ENCODE data around the gene CAMLG. TPM values are rescaled to one million over a fixed set of nuclear protein-coding genes. Genes with fewer than 3 reads are reported as not detected.

The CAMLG gene
- polyA plus RNA-seq, 6 donors from 2014 or later, result 35.1 to 39.1 (median 37.2) TPM

GRCh38 chr5:134792286-134792685, 53.9 kb downstream of the CAMLG start:
- H3K9me3 Mint-ChIP-seq, result no peaks in the 10 kb centered on the region
- DNase-seq, result no peak
- peaks cover 0 to 25% of the 10 kb centered on the region in 2 donors for H3K36me3 Mint-ChIP-seq
- H3K27me3 Mint-ChIP-seq, result no peaks in the 10 kb centered on the region
- H3K27ac Mint-ChIP-seq, result peak overlapping the region in 1 of 6 donors; percentile 53
- no peaks in the 10 kb centered on the region for H3K4me1 Mint-ChIP-seq
- H3K4me3 Mint-ChIP-seq, result no peak overlapping the region
- ATAC-seq (ENCODE audit: low read depth in 2 of 2), result no peak

- Mint-ChIP-seq H3K27ac (peak overlapping the region in 2 of 6 donors; percentile 3 to 61), H3K9me3 (no peaks in the 10 kb centered on the region), H3K4me3 (no peak overlapping the region), H3K36me3 (peaks cover 0 to 28% of the 10 kb centered on the region in 2 donors), H3K4me1 (no peaks in the 10 kb centered on the region), H3K27me3 (no peaks in the 10 kb centered on the region)
- ATAC-seq (ENCODE audit: low read depth in 2 of 2), result no peak
- DNase-seq, result no peak
These were observed 54.8 kb downstream of the CAMLG start for GRCh38 chr5:134793111-134793510.

- H3K27ac Mint-ChIP-seq, result peak overlapping the region in 2 of 6 donors; percentile 48 to 56
- DNase-seq (no peak), ATAC-seq (ENCODE audit: low read depth in 2 of 2) (no peak)
- no peaks in the 10 kb centered on the region for H3K9me3 Mint-ChIP-seq
- no peaks in the 10 kb centered on the region for H3K4me1 Mint-ChIP-seq
- H3K4me3 Mint-ChIP-seq, result no peak overlapping the region
- H3K27me3 Mint-ChIP-seq, result no peaks in the 10 kb centered on the region
- H3K36me3 Mint-ChIP-seq, result peaks cover 0 to 35% of the 10 kb centered on the region in 2 donors
These were observed 55.7 kb downstream of the CAMLG start for GRCh38 chr5:134794082-134794481.

GRCh38 chr5:134794819-134795218, 56.5 kb downstream of the CAMLG start:
- H3K4me1 Mint-ChIP-seq, result no peaks in the 10 kb centered on the region
- H3K36me3 Mint-ChIP-seq, result peaks cover 0 to 36% of the 10 kb centered on the region in 2 donors

GRCh38 chr5:134798468-134798867, 60.1 kb downstream of the CAMLG start:
- DNase-seq (no peak), ATAC-seq (ENCODE audit: low read depth in 2 of 2) (no peak)
- no peaks in the 10 kb centered on the region for H3K9me3 Mint-ChIP-seq
- H3K27me3 Mint-ChIP-seq, result no peaks in the 10 kb centered on the region
- H3K36me3 Mint-ChIP-seq, result peaks cover 3 to 35% of the 10 kb centered on the region in 2 donors
- H3K4me3 Mint-ChIP-seq, result no peak overlapping the region
- no peaks in the 10 kb centered on the region for H3K4me1 Mint-ChIP-seq
- no peak overlapping the region for H3K27ac Mint-ChIP-seq

More at GRCh38 chr5:134794819-134795218, 56.5 kb downstream of the CAMLG start:
- no peak overlapping the region for H3K4me3 Mint-ChIP-seq
- no peaks in the 10 kb centered on the region for H3K9me3 Mint-ChIP-seq
- no peaks in the 10 kb centered on the region for H3K27me3 Mint-ChIP-seq
- DNase-seq (no peak), ATAC-seq (ENCODE audit: low read depth in 2 of 2) (no peak)
- H3K27ac Mint-ChIP-seq, result no peak overlapping the region

Other genes starting within 250 kb of the CAMLG start
- gene JADE2, start 212.9 kb upstream of the CAMLG start, polyA plus RNA-seq (ENCODE audit: low read depth in 6 of 6), result 10 to 100 TPM in 5 of 6 donors, 1 to 10 TPM in 1; 7.1 to 47.1 (median 27.1) TPM
- gene SAR1B, start 105.7 kb upstream of the CAMLG start, polyA plus RNA-seq (ENCODE audit: low read depth in 6 of 6), result 10 to 100 TPM; 18.6 to 35.0 (median 33.2) TPM
- 1 to 10 TPM; 3.2 to 7.7 (median 5.6) TPM for gene SEC24A, start 89.8 kb upstream of the CAMLG start, polyA plus RNA-seq (ENCODE audit: low read depth in 6 of 6)
- gene DDX46, start 20.2 kb downstream of the CAMLG start, polyA plus RNA-seq (ENCODE audit: low read depth in 6 of 6), result 10 to 100 TPM; 17.7 to 24.7 (median 18.9) TPM
- 10 to 100 TPM in 5 of 6 donors, 1 to 10 TPM in 1; 5.7 to 15.3 (median 12.0) TPM for gene C5orf24, start 107.4 kb downstream of the CAMLG start, polyA plus RNA-seq (ENCODE audit: low read depth in 6 of 6)
- 10 to 100 TPM in 2 of 6 donors, 1 to 10 TPM in 4; 6.7 to 14.8 (median 9.1) TPM for gene TXNDC15, start 135.8 kb downstream of the CAMLG start, polyA plus RNA-seq (ENCODE audit: low read depth in 6 of 6)
- gene PCBD2, start 166.6 kb downstream of the CAMLG start, polyA plus RNA-seq (ENCODE audit: low read depth in 6 of 6), result 10 to 100 TPM in 5 of 6 donors, 1 to 10 TPM in 1; 9.5 to 15.5 (median 12.7) TPM
- 1 to 10 TPM in 1 of 6 donors, under 1 TPM in 3, not detected in 2; 0.31 to 1.1 (median 0.43) TPM for gene CATSPER3, start 229.4 kb downstream of the CAMLG start, polyA plus RNA-seq (ENCODE audit: low read depth in 6 of 6)

All from naive B cell (primary cell).